Measurements from ENCODE around the gene FAM187B.
"Not testable (repeated sequence)": the region's sequence is repeated elsewhere in the genome, so short reads cannot be mapped to it uniquely, and the experiment has no call there.

FAM187B gene

GRCh38 chr19:35209646-35210045 is 18.9 kb downstream of the FAM187B start:
- no peak for DNase-seq

GRCh38 chr19:35208121-35208520 is 20.4 kb downstream of the FAM187B start:
- DNase-seq = no peak

- DNase-seq = no peak
These were observed 21.1 kb downstream of the FAM187B start for GRCh38 chr19:35207391-35207871.

- DNase-seq = no peak
These were observed 21.7 kb downstream of the FAM187B start for GRCh38 chr19:35206855-35207254.

GRCh38 chr19:35206379-35206778 is 22.2 kb downstream of the FAM187B start:
- no peak for DNase-seq

- DNase-seq = no peak
These were observed 22.7 kb downstream of the FAM187B start for GRCh38 chr19:35205733-35206323.

GRCh38 chr19:35204799-35205732 is 23.5 kb downstream of the FAM187B start:
- no peak for DNase-seq

- DNase-seq = no peak
These were observed 25.5 kb downstream of the FAM187B start for GRCh38 chr19:35202722-35203688.

GRCh38 chr19:35199481-35199880 is 29.1 kb downstream of the FAM187B start:
- DNase-seq = no peak

- not testable (repeated sequence) for DNase-seq
These were observed 31.7 kb downstream of the FAM187B start for GRCh38 chr19:35196861-35197260.

GRCh38 chr19:35195830-35196229 is 32.7 kb downstream of the FAM187B start:
- DNase-seq = no peak

- DNase-seq = no peak
These were observed 34.2 kb downstream of the FAM187B start for GRCh38 chr19:35194012-35194984.

- no peak for DNase-seq
These were observed 43.7 kb downstream of the FAM187B start for GRCh38 chr19:35184884-35185283.

- no peak for DNase-seq
These were observed 44.3 kb downstream of the FAM187B start for GRCh38 chr19:35184267-35184666.

GRCh38 chr19:35181387-35181786 is 47.2 kb downstream of the FAM187B start:
- no peak for DNase-seq

GRCh38 chr19:35179830-35180229 is 48.7 kb downstream of the FAM187B start:
- DNase-seq = no peak

GRCh38 chr19:35178701-35179100 is 49.8 kb downstream of the FAM187B start:
- no peak for DNase-seq

- DNase-seq = no peak
These were observed 50.9 kb downstream of the FAM187B start for GRCh38 chr19:35177377-35178274.

- DNase-seq = no peak
These were observed 52.4 kb downstream of the FAM187B start for GRCh38 chr19:35176181-35176570.

Data from NCI-H2081 (cell line).